B cell (primary cell): ENCODE measurements around the gene GPATCH3. TPM values are rescaled to one million over a fixed set of nuclear protein-coding genes. Genes with fewer than 3 reads are reported as not detected.

Experiments used
- ATAC-seq: fragments of 200-7000 bp; cut with Tn5 transposase; one replicate; pipeline ENCODE4 v1.10.0; 2021; ENCODE audit warnings: low read depth, mild to moderate bottlenecking, moderate number of reproducible peaks, moderate library complexity
- CTCF ChIA-PET: fragments of 350-600 bp; sonication (Branson Sonifier 250); formaldehyde crosslinking; loops from one replicate; lab custom pipeline; 2021; ENCODE audit warnings: antibody characterized with exemption, inconsistent platforms; lab: Charles Lee
- POLR2A ChIA-PET: fragments of 350-600 bp; sonication (Branson Sonifier 250); formaldehyde crosslinking; loops from one replicate; lab custom pipeline; 2021; ENCODE audit warnings: antibody characterized with exemption; lab: Charles Lee
- DNase-seq: peaks from one replicate; pipeline ENCODE4 v3.0.0; 2013
- H2AFZ ChIP-seq: 2 replicates; pipeline ENCODE4 v1.6.1; 2012; ENCODE audit warnings: mild to moderate bottlenecking, low read depth, low read length; ENCODE audit not compliant: insufficient read depth, poor library complexity, severe bottlenecking
- H3K27ac ChIP-seq, 2 donors: 1 replicate in 1 of 2; 2 replicates in 1 of 2; pipeline ENCODE4 v1.5.1; 2012 to 2013; ENCODE audit warnings: low read length in 2 of 2, mild to moderate bottlenecking in 2 of 2, moderate library complexity in 1 of 2
- H3K27me3 ChIP-seq, 4 experiments: fragments of 200-600 bp in 1 of 4; sonication (generic) in 1 of 4; replicated peaks in 1 of 4; 1 replicate in 2 of 4; 2 replicates in 2 of 4; pipeline versions ENCODE4 v1.6.1 to v1.7.0; 2013 to 2016; ENCODE audit warnings: low read length in 3 of 4, mild to moderate bottlenecking in 2 of 4, mixed read lengths in 1 of 4, moderate library complexity in 1 of 4; ENCODE audit not compliant: insufficient read depth in 4 of 4, control insufficient read depth in 3 of 4; ENCODE audit errors: control extremely low read depth in 1 of 4
- H3K36me3 ChIP-seq, 2 experiments: replicated peaks in 1 of 2; 1 replicate in 1 of 2; 2 replicates in 1 of 2; pipeline versions ENCODE4 v1.6.1 to v1.7.1; 2013; ENCODE audit warnings: low read length in 1 of 2; ENCODE audit not compliant: insufficient read depth in 2 of 2, control insufficient read depth in 1 of 2; ENCODE audit errors: control extremely low read depth in 1 of 2, extremely low read depth in 1 of 2
- H3K4me1 ChIP-seq, 2 donors: fragments of 200-600 bp in 1 of 2; sonication (generic) in 1 of 2; 1 replicate in 1 of 2; 2 replicates in 1 of 2; pipeline versions ENCODE4 v1.5.1 to v1.6.1; 2013 to 2017; ENCODE audit warnings: low read length in 2 of 2; ENCODE audit not compliant: control insufficient read depth in 2 of 2, insufficient read depth in 2 of 2
- H3K4me2 ChIP-seq: replicated peaks from 2 replicates; pipeline ENCODE3; 2012; ENCODE audit warnings: mild to moderate bottlenecking, low read depth, low read length; ENCODE audit not compliant: poor library complexity, severe bottlenecking
- H3K4me3 ChIP-seq, 5 experiments: fragments of 200-600 bp in 1 of 5; sonication (generic) in 1 of 5; 1 replicate in 3 of 5; 2 replicates in 2 of 5; pipeline versions ENCODE4 v1.5.1 to v1.7.0; 2011 to 2016; ENCODE audit warnings: low read length in 4 of 5, mild to moderate bottlenecking in 4 of 5, low read depth in 2 of 5, control low read depth in 1 of 5, moderate library complexity in 1 of 5; ENCODE audit not compliant: insufficient read depth in 1 of 5; ENCODE audit errors: control extremely low read depth in 1 of 5, extremely low read depth in 1 of 5
- H3K79me2 ChIP-seq: fragments of 200-600 bp; sonication (generic); one replicate; pipeline ENCODE4 v1.6.0; 2016; ENCODE audit warnings: low read length; ENCODE audit not compliant: control insufficient read depth, insufficient read depth
- H3K9ac ChIP-seq: fragments of 200-600 bp; sonication (generic); 2 replicates; pipeline ENCODE4 v1.6.1; 2017; ENCODE audit warnings: mild to moderate bottlenecking, low read length, moderate library complexity
- H3K9me3 ChIP-seq, 3 donors: one replicate each; pipeline versions ENCODE4 v1.6.1 to v1.7.1; 2013; ENCODE audit warnings: low read length in 2 of 3; ENCODE audit not compliant: control insufficient read depth in 2 of 3, insufficient read depth in 1 of 3; ENCODE audit errors: control extremely low read depth in 1 of 3
- H4K20me1 ChIP-seq: 2 replicates; pipeline ENCODE4 v1.6.0; 2012; ENCODE audit warnings: mild to moderate bottlenecking, low read length; ENCODE audit not compliant: insufficient read depth, control insufficient read depth, poor library complexity, severe bottlenecking
- H3K27ac Mint-ChIP-seq: one replicate; pipeline ENCODE4 v1.8.0; 2021; ENCODE audit warnings: mixed read lengths
- H3K27me3 Mint-ChIP-seq: one replicate; pipeline ENCODE4 v1.8.0; 2021; ENCODE audit warnings: mixed read lengths
- H3K4me1 Mint-ChIP-seq: one replicate; pipeline ENCODE4 v1.8.0; 2021; ENCODE audit warnings: mixed read lengths
- H3K4me3 Mint-ChIP-seq: one replicate; pipeline ENCODE4 v1.8.0; 2021; ENCODE audit warnings: mixed read lengths
- H3K9me3 Mint-ChIP-seq: one replicate; pipeline ENCODE4 v1.8.0; 2022; ENCODE audit warnings: mixed read lengths; ENCODE audit not compliant: insufficient read depth
- CTCF ChIP-seq: fragments of 200-600 bp; IDR thresholded peaks from one replicate; pipeline ENCODE4 v1.8.0; 2022; ENCODE audit warnings: antibody characterized with exemption, mild to moderate bottlenecking
- EZH2 ChIP-seq: IDR thresholded peaks from 2 replicates; pipeline ENCODE4 v1.6.1; 2012; ENCODE audit warnings: borderline replicate concordance, low read depth, mild to moderate bottlenecking, moderate library complexity, low read length; ENCODE audit not compliant: insufficient read depth, poor library complexity, severe bottlenecking
- WGBS: methylation state at CpG from one replicate; pipeline ENCODE4 v1.1.5; 2013; ENCODE audit warnings: missing lambda C conversion rate; ENCODE audit not compliant: insufficient coverage; 5-methylcytosine and 5-hydroxymethylcytosine counted together
- intact Hi-C: fragments of 100-400 bp; cut with micrococcal nuclease; formaldehyde crosslinking; loops from one replicate; pipeline ENCODE4 v1.10.0; 2022
- polyA plus RNA-seq: library from polyadenylated mRNA; depleted of rRNA; stranded (reverse); fragments of >200 nt; gene quantifications from 2 replicates; pipeline ENCODE4 v1.2.3, GENCODE V29; 2012
- total RNA-seq, 2 donors: library from RNA; stranded (reverse); fragments of 120-200 nt in 1 of 2; gene quantifications; 1 replicate in 1 of 2; 2 replicates in 1 of 2; pipeline versions ENCODE4 v1.2.3 to v1.2.4, GENCODE V29; 2013 to 2022

GPATCH3 gene
- total and polyA plus RNA-seq, 2 donors (not counting 1 experiment from before 2014, with no cell fraction given), result 9.2 to 21.9 TPM

GRCh38 chr1:26912147-26912490 lies 11.9 kb upstream of the GPATCH3 start:
- no peak for ATAC-seq
- POLR2A ChIA-PET, result no interaction called here

More at GRCh38 chr1:26912147-26912490, 11.9 kb upstream of the GPATCH3 start:
- Mint-ChIP-seq H3K9me3 (no peaks in the 10 kb centered on the region), H3K27ac (no peak overlapping the region), H3K4me3 (no peak overlapping the region), H3K4me1 (no peaks in the 10 kb centered on the region), H3K27me3 (peaks cover 8% of the 10 kb centered on the region)
- Histone ChIP-seq H3K36me3 (no peaks in the 10 kb centered on the region), H3K27ac (no peak overlapping the region), H3K79me2 (no peaks in the 10 kb centered on the region), H3K4me1 (no peaks in the 10 kb centered on the region), H3K4me3 (no peak overlapping the region), H3K27me3 (no peaks in the 10 kb centered on the region), H3K9me3 (no peaks in the 10 kb centered on the region), H4K20me1 (no peaks in the 10 kb centered on the region), H3K9ac (no peak overlapping the region), H2AFZ (no peak overlapping the region), H3K4me2 (no peak overlapping the region)
- intact Hi-C loops, result no loop called here
- no peak for TF ChIP-seq EZH2
- TF ChIP-seq CTCF, result no peak
- CTCF ChIA-PET, result no interaction called here
- no CpG with 5 or more reads among the region's 2 CpGs for WGBS
- no peak for DNase-seq
